GM10266 (cell line): ENCODE results near the gene POU2F1.
"Not testable (repeated sequence)": the region's sequence is repeated elsewhere in the genome, so short reads cannot be mapped to it uniquely, and the experiment has no call there.

Experiments used
- DNase-seq: peaks from one replicate; pipeline ENCODE4 v3.0.0; 2012; ENCODE audit errors: extremely low spot score
- CTCF ChIP-seq: IDR thresholded peaks from 2 replicates; pipeline ENCODE4 v1.5.1; 2012; ENCODE audit warnings: mild to moderate bottlenecking, low read depth; ENCODE audit not compliant: control insufficient read depth, insufficient read depth; ENCODE audit errors: missing control alignments

POU2F1 gene

GRCh38 chr1:167223144-167224103, 2.7 kb downstream of the POU2F1 start:
- no peak for TF ChIP-seq CTCF
- DNase-seq: no peak

GRCh38 chr1:167224734-167225235, 4.1 kb downstream of the POU2F1 start:
- not testable (repeated sequence) for DNase-seq

GRCh38 chr1:167225920-167226319, 5.2 kb downstream of the POU2F1 start:
- DNase-seq: no peak
- TF ChIP-seq CTCF: no peak

GRCh38 chr1:167227934-167228378, 7.3 kb downstream of the POU2F1 start:
- DNase-seq: no peak
- TF ChIP-seq CTCF: no peak

- DNase-seq: no peak
- TF ChIP-seq CTCF: no peak
Observed at GRCh38 chr1:167229719-167230385, 9.2 kb downstream of the POU2F1 start.

GRCh38 chr1:167230437-167230836, 9.8 kb downstream of the POU2F1 start:
- DNase-seq: no peak
- no peak for TF ChIP-seq CTCF

- no peak for TF ChIP-seq CTCF
- DNase-seq: no peak
Observed at GRCh38 chr1:167231873-167232450, 11.3 kb downstream of the POU2F1 start.
